DMS53 treated with DMSO at 0.1 percent for 48 hours (cell line): ENCODE results near the gene C2orf78.
A peak's percentile ranks its signal among the peaks of the same experiment; 100 is the strongest.

Experiments used
- DNase-seq: peaks from one replicate; lab custom pipeline; 2025; ENCODE audit not compliant: unreplicated experiment; lab: John Stamatoyannopoulos, UW

The C2orf78 gene

GRCh38 chr2:73837847-73838585 is 54.0 kb downstream of the C2orf78 start:
- no peak for DNase-seq

GRCh38 chr2:73838889-73839534 is 55.0 kb downstream of the C2orf78 start:
- DNase-seq: no peak

GRCh38 chr2:73839653-73840411 is 55.8 kb downstream of the C2orf78 start:
- DNase-seq: no peak

GRCh38 chr2:73841912-73842738 is 58.1 kb downstream of the C2orf78 start:
- peak; percentile 92 for DNase-seq

GRCh38 chr2:73842739-73843019 is 58.7 kb downstream of the C2orf78 start:
- DNase-seq: peak; percentile 92

- no peak for DNase-seq
These were observed 60.1 kb downstream of the C2orf78 start for GRCh38 chr2:73844087-73844486.

GRCh38 chr2:73850009-73850408 is 66.0 kb downstream of the C2orf78 start:
- DNase-seq: no peak

GRCh38 chr2:73851274-73851673 is 67.3 kb downstream of the C2orf78 start:
- no peak for DNase-seq

GRCh38 chr2:73852020-73852419 is 68.0 kb downstream of the C2orf78 start:
- DNase-seq: no peak

GRCh38 chr2:73855526-73855925 is 71.5 kb downstream of the C2orf78 start:
- no peak for DNase-seq

- DNase-seq: no peak
These were observed 72.2 kb downstream of the C2orf78 start for GRCh38 chr2:73856214-73856613.

- DNase-seq: no peak
These were observed 76.0 kb downstream of the C2orf78 start for GRCh38 chr2:73859721-73860586.

GRCh38 chr2:73862987-73863386 is 79.0 kb downstream of the C2orf78 start:
- DNase-seq: no peak
